ENCODE data around the gene CIROP.

- no peak for TF ChIP-seq ATF3 (CRISPR knock-in tag; conservative IDR thresholded peaks at IDR 0.05)
- no peak for TF ChIP-seq AFF4 (CRISPR knock-in tag; IDR thresholded peaks at IDR 0.05; ENCODE audit: borderline replicate concordance)
- no peak for TF ChIP-seq CTCF (IDR thresholded peaks at IDR 0.05)
- no peak for TF ChIP-seq E2F1 (CRISPR knock-in tag; IDR thresholded peaks at IDR 0.05)
- TF ChIP-seq PRDM15 (CRISPR knock-in tag; IDR thresholded peaks at IDR 0.05): no peak
- TF ChIP-seq CBFB (CRISPR knock-in tag; IDR thresholded peaks at IDR 0.05; ENCODE audit: low read depth): no peak
- TF ChIP-seq ATF2 (CRISPR knock-in tag; IDR thresholded peaks at IDR 0.05; ENCODE audit: borderline replicate concordance, low read depth): no peak
- TF ChIP-seq ZNF219 (CRISPR knock-in tag; IDR thresholded peaks at IDR 0.05; ENCODE audit: borderline replicate concordance): no peak
- TF ChIP-seq USF2 (CRISPR knock-in tag; IDR thresholded peaks at IDR 0.05): no peak
- TF ChIP-seq MAX (CRISPR knock-in tag; IDR thresholded peaks at IDR 0.05): no peak
- no peak for TF ChIP-seq ZNF121 (CRISPR knock-in tag; IDR thresholded peaks at IDR 0.05)
- no peak for TF ChIP-seq ZNF423 (CRISPR knock-in tag; IDR thresholded peaks at IDR 0.05)
- TF ChIP-seq TEAD4 (CRISPR knock-in tag; IDR thresholded peaks at IDR 0.05): no peak
- TF ChIP-seq E2F5 (CRISPR knock-in tag; IDR thresholded peaks at IDR 0.05): no peak
These were observed 1.9 kb upstream of the CIROP start for GRCh38 chr14:23106747-23107045.

All from WTC11 (cell line).